H1 (cell line): ENCODE data around the gene TXNRD2. TPM values are rescaled to one million over a fixed set of nuclear protein-coding genes. Genes with fewer than 3 reads are reported as not detected.

Experiments used
- ATF3 ChIP-seq: IDR thresholded peaks from 2 replicates; pipeline ENCODE4 v1.6.1; 2011; ENCODE audit warnings: low read depth, mild to moderate bottlenecking, low read length; ENCODE audit not compliant: insufficient read depth
- POU5F1 ChIP-seq: IDR thresholded peaks from 2 replicates; pipeline ENCODE4 v1.6.1; 2011; ENCODE audit warnings: low read depth, mild to moderate bottlenecking, low read length, moderate library complexity
- polyA plus RNA-seq, 7 experiments: library from polyadenylated mRNA; depleted of rRNA in 3 of 7; stranded (reverse) in 5 of 7; unstranded in 2 of 7; fragments of >200 nt in 5 of 7; fragments of 200-250 nt in 2 of 7; gene quantifications; 1 replicate in 5 of 7; 2 replicates in 1 of 7; 4 replicates in 1 of 7; pipeline versions ENCODE4 v1.2.1 to v1.2.3, GENCODE V29; 2011 to 2013; ENCODE audit warnings: missing spikeins in 2 of 7, mixed read lengths in 2 of 7
- total RNA-seq: library from RNA; stranded (reverse); fragmentation: NEBNext Ultra II Directional; extraction: Animal tissue kit (Norgen Biotek cat#: 25700); gene quantifications from 2 replicates; pipeline ENCODE4 v1.2.1, GENCODE V29; 2021

TXNRD2 gene
- total and polyA plus RNA-seq, 2 of the 8 experiments (the other 6 are each of a cell fraction or from before 2014, with no cell fraction given) = 14.8 to 21.9 TPM

- TF ChIP-seq ATF3 (no peak), POU5F1 (no peak)
Measured at GRCh38 chr22:19981961-19982920, 40.6 kb upstream of the TXNRD2 start (continued).
